ENCODE measurements around the gene RASA3. TPM values are rescaled to one million over a fixed set of nuclear protein-coding genes. Genes with fewer than 3 reads are reported as not detected.

Gene RASA3
- polyA plus RNA-seq, 1 donor: 11.5 TPM

DNA sequence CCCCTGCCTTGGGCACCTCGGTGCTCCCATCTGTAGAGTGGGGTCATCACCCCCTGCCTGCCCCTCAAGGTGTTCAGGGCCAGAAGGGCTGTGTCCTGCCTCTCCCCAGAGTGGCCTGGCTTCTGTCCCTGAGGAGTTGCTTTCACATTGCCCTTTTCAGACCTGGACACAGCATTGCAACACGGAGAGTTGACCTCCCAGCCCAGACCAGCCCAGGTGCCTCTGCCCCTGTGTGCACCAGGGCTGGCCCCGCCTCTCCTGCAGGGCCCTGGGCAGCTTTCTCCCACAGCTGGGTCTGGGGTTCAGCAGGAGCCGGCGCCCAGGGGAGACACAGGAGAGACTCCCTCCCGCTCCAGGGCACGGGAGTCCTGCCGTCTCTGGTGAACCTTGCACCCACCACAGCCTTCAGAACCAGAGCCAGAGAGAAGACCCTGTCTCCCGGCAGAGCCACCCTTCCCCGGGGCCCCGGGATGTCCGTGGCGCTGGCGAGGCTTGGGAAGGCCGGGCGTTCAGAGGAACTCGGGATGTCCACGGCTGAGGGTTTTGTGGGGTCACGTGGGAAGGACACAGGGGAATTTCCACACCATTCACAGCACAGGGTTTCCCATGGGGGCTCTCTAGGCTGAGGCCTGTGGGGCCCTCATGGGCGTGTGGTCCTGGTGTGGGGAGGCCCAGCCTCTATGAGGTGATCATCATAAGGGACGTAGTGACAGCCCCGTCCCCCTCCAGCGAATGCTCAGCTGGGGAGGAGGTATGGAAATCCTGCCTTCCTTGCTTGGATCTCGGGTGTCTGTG lies 181.8 kb downstream of the RASA3 start:
- no peak for DNase-seq

DNA sequence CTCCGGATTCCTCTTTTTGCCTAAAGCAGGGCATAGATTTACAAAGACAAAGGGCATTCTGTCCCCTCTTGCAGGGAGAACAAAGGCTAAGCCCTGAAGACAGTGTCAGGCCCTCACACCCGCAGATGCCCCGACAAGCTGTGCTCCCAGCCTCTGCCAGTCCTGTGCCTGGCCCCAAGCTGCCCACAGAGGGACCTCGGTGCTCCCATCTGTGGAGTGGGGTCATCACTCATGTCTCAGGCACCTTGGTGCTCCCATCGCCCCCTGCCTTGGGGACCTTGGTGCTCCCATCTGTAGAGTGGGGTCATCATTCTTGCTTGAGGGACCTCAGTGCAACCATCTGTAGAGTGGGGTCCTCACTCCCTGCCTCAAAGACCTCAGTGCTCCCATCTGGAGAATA lies 182.9 kb downstream of the RASA3 start:
- DNase-seq: no peak

GRCh38 chr13:113948034-113948742 lies 184.2 kb downstream of the RASA3 start:
- no peak for DNase-seq

GRCh38 chr13:113947311-113948033 lies 185.0 kb downstream of the RASA3 start:
- DNase-seq: no peak

GRCh38 chr13:113946409-113947181 lies 185.8 kb downstream of the RASA3 start:
- DNase-seq: no peak

GRCh38 chr13:113945857-113946408 lies 186.5 kb downstream of the RASA3 start:
- no peak for DNase-seq

DNA sequence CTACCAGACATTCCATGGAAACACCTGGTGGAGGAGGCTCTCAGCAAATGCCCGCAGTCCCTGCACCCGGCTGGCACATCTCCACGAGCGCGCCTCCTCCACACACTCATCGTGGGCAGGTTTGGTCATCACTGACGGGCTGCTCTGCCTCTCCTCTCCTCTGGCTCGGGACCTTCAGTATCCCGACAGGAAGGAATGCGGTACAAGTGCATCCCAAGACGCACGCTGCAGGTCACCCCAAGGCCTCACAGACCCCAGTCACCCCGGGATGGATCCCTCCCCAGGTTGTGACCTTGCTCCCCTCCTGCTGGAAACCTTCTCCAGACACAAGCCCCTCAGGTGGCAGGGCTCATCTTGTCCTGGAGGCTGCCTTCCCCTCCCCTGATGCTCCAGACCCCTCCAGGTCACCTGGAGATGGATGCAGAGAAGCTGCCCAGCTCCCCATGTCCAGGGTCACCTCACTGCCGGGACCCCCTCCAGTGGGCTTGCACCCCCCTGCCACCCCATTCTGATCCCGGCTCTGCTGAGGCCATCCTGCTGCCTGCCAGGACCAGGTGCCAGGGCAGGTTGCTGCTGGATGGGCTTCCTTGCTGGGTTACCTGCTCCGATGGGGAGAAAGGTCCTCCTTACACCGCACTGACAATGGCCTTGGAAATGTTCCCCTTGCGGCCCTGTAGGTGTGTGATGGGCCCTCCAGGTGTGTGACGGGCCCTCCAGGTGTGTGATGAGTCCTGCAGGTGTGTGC lies 188.4 kb downstream of the RASA3 start:
- DNase-seq: no peak

- no peak for DNase-seq
These were observed 189.8 kb downstream of the RASA3 start for GRCh38 chr13:113942591-113943103.

GRCh38 chr13:113941571-113942191 lies 190.7 kb downstream of the RASA3 start:
- no peak for DNase-seq

- DNase-seq: no peak
These were observed 192.5 kb downstream of the RASA3 start for GRCh38 chr13:113939944-113940297.

DNA sequence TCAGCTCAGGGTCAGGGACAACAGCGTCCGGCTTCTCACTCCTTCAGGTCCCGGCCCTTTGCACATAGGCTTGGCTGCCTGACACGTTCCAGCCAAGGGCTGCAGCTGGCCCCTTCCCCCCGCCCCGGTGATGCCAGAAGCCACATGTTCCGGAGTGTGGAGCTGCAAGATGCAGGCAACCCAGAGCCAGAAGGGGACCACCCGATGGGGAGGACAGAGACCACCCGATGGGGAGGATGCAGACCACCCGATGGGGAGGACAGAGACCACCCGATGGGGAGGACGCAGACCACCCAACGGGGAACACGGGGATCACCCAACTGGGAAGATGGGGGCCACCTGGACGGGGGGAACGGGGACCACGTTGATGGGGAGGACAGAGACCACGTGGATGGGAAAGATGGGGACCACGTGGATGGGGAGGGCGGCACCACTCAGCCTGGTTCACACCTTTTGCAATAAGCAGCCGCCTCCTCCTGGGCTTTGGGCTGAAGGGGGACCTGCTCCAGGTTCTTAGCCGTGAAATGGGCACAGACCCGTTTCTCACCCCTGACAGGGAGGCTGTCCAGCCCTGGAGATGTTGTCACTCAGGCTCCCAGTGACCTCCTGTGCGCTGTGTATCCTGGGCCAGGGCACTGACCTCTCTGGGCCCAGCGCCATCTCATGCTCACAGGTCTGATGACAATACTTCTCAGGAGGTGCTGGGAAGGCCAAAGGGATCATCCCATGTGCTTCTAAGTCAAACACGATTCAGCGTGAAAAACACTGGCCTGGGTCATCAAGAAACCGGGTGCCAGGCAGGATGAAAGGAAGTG lies 193.1 kb downstream of the RASA3 start:
- DNase-seq: no peak

DNA sequence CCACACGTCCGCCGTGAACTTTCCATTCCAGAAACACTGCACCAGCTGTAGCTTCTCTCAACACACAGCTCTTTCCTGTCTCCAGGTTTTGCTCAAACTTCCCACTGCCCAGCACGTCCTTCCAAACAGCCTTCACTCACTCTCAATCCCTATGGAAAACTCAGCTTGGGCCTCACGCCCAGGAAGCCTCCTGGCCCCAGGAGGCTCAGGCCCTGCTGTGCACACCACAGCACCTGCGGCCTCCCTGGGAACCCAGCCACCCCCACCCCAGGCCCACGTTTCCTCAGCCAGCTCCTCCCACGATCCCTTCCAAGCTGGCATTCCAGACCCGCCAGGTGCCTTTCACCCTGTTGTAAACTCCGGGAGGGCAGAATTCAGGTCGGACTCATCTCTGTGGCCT lies 193.7 kb downstream of the RASA3 start:
- no peak for DNase-seq

DNA sequence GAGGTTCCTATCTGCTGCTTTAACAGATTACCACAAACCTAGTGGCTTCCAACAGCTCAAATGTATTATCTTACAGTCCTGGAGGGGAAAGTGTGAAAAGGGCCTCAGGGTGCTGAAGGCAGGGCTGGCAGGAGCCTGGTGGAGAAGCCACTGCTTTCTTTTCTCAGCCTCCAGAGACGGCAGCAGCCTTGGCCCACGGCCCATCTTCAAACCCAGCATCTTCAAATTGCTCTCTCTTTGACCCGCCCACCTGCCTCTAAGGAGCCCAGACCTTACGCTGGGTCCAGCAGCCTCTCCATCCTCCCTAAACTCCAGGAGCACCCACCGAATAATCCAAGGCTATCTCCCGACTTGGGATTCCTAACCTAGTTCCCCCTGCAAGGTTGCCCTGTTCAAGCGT lies 194.2 kb downstream of the RASA3 start:
- no peak for DNase-seq

DNA sequence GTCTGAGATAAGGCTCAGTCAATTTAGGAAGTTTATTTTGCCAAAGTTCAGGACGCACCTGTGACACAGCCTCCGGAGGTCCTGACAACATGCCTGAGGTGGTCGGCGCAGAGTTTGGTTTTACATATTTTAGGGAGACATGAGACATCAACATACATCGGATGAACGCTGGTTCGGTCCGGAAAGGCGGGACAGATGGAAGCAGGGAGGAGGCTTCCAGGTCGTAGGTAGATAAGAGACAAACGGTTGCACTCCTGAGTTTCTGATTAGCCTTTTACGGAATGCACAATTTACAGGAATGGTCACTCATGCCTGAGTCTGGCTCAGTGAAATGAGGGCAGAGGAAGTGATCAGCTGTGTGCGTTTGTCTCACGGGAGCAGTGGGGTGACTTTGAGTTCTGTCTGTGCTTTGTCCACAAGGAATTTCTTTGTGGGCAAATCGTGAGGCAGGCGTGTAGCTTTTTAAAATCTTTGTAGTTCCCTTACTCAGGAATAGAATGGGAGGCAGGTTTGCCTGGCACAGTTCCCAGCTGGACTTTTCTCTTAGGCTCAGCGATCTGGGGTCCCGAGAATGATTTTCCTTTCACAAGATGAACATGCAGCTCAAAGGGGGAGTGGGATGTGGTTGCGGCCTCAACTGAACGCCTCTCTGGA lies 194.8 kb downstream of the RASA3 start:
- no peak for DNase-seq

- DNase-seq: no peak
These were observed 195.3 kb downstream of the RASA3 start for GRCh38 chr13:113937073-113937472.

DNA sequence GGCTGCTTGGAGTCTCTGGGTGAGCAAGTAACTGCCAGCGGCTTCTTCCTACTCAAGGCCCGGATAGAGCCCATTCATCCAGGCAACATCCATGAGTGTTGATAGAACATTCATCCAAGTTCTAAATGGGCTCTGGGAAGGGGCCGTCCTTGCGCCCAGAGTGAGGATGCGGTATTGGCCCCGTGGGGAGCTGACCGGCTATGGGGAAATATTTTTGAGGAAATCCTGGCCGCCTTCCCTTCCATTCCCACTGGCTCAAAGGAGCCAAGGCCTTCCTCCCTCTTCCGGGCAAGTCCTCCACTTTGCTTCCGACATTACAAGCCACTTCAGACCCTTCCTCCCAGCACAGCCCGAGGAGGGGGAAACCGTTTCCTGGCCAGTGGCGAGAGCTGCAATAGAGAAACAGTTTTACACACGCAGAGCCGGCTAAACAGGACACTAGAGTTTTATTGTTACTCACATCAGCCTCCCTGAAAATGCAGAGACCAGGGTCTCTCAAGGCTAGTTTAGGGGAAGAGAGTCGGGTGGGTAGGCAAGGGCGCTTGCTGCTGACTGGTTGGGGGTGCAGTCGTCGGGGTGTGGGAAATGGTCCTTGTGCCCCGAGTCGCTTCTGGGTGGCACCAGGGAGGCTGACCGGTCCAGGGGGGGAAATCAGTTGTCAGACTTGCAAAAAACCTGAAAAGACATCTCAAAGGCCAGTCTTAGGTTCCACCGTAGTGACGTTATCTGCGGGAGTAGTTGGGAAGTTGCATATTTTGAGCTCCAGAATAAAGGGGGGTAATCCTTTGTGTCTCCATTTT lies 196.1 kb downstream of the RASA3 start:
- no peak for DNase-seq

GRCh38 chr13:113935001-113935844 lies 197.2 kb downstream of the RASA3 start:
- DNase-seq: no peak

Data from left kidney (tissue), 2 donors.